HG03469 (cell line): ENCODE measurements around the gene CLSTN2.

Experiments used
- ATAC-seq: cut with Tn5 transposase; IDR thresholded peaks from one replicate; pipeline ENCODE4 v1.9.1; 2021; ENCODE audit warnings: mild to moderate bottlenecking, moderate library complexity, moderate number of reproducible peaks; ENCODE audit not compliant: unreplicated experiment

Gene CLSTN2

DNA sequence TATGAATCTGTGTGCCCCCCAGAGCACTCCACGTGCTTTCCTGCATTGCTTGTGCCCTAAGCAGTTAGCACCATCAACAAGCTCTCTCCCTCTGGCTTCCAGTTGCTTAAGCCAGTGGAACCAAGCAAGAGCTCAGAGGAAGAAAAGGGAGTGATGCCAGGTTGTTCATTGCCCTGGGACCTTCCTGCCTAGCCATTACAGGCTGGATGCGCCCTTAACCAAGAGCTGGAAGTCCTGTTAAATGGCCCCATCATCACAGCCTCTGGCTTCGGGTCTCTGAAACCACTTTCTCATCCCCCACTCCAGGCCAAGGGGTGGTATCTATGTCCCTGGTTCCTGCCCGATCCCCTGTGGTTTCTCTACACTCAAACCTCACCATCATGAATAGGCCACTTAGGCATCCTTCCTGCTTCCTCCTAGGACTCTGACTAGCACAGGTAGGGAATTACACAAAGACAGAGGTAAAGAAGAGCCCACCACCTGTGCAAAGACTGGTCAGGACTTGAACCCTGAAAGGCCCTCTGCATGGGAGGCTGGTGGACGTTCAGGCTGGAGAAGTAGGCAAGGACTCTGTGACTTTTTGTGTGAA lies 433.3 kb downstream of the CLSTN2 start:
- no peak for ATAC-seq

DNA sequence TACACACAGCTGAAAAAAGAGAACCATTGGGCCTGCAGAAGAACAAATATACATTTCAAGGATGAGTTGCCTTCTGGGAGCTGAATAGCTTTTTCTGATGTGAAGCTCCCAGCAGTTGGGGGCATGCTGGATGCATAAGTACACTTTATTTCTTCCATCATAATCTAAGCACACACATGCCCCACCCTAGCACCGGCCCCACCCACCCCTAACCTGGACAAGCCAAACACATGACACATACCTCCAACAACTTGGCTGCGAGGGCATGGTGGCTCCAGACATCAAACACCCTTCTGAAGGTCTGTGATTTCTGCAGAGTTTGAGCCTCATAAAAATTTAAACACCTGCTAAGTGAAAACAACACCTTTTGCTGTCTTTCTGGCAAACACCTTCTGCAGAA lies 435.7 kb downstream of the CLSTN2 start:
- no peak for ATAC-seq

DNA sequence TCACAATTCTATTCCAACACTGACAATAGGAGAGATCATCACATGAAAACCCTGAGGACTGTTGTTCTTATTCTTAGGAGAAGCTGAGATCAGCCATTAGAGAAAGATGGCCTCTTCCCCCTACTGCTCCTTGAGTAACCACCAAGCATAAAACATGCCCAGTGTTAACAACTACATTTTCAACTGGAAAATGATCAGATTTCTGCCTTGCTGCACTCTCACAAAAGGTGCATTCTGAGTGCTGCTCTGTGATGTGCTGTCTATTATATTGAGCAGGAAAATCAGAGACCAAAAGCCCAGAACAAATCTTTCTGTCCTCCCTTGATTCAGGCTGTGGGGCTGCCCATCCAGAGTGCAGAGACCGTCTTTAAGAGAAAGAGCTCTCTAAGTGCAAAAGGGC lies 438.2 kb downstream of the CLSTN2 start:
- ATAC-seq: no peak

DNA sequence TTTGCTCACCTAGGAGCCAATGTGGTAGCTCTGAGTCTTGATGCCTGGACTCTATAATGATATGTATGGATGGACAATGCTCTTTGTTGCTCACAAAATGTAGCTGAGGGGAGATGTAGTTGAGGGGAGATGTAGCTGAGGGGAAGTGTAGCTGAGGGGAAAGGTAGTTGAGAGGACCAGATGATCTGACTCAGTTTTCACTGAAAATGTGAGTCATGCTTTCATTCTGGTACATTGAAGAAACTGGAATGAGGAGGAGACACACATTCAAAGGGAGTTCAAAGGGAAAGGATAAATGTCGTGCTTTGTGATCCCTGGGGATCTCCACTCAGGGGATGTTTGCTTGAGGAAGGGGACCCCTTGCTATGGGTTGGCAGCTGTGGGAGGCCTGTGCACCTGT lies 440.0 kb downstream of the CLSTN2 start:
- no peak for ATAC-seq

DNA sequence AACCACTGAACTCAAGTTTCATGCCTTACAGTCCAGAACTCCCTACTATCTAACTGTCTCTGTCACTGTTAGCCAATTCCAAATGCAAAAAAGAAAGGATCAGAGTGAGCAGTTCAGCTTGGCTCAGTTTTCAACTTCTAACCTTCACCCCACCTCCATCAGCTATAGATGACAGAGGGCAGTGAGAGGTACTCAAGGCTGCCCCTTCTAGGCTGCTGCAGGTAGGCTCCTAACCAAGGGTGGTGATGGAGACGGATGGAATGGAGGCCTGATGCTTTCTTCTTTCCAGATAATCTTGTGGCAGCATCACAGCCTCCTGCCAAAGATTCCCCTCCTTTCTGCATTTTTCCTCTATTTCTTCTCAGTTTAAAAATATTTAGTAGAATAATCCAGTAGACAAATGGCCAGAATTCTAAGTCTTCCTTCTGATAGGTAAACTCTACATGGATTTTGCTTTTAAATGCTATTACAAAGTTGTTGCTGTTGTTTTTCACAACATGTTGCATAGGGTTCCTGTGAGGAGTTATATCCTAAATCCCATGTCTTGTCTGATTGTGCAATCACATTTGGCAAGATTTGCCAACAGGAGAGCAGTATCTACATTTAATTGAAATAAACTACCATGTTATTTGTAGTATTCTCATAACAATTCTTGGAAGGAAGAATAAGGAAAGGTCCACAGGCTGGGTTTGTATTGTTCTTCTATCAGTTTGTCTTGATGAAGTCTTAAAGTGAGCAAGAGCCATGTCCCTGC lies 441.3 kb downstream of the CLSTN2 start:
- no peak for ATAC-seq

DNA sequence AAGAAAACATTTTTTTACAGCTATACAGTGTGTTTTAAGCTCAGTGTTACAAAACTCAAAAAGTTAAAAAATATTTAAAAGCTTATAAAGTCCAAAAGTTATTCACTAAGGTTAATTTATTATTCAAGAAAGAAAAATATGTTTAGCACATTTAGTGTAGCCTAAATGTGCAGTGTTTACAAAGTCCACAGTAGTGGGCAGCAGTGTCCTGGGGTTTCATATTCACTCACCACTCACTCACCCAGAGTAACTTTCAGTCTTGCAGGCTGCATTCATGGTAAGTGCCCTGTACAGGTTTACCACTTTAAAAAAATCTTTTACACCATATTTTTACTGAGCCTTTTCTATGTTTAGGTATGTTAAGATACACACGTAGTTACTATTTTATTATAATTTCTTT lies 442.7 kb downstream of the CLSTN2 start:
- no peak for ATAC-seq

DNA sequence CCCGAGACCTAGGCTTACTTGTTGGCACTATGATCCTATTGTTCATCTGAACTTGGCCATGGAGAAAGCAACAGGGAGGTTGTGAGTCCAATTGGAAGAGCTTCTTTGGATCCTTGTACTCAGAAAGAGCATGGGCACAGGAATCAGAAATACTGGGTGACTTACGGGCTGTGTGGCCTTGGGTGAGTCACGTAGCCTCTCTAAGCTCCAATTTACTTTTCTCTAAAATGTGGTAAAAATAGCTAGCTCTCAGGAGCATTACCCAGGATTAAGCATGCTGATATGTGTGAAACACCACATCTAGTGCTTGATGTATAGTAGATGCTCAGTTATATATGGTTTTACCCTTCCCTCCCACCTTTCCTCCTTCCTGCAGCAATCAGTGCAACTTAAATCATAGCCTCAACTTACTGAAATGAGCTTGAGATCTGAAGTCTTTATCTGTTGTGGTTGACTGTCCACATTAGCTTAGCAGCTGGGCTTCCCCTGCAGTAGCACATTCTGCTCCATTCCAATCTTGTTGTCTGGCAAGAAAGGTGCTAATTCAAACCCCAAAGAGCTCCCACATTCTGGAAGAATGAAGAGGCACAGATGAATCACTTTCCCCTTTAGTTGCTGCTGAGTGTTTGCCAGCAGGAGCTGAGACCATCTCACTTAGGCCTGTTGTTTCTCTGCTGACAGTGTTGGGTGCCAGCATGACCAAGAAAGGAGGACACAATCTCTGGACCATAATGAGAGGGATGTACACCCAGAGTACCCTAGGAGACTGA lies 443.8 kb downstream of the CLSTN2 start:
- ATAC-seq: no peak

DNA sequence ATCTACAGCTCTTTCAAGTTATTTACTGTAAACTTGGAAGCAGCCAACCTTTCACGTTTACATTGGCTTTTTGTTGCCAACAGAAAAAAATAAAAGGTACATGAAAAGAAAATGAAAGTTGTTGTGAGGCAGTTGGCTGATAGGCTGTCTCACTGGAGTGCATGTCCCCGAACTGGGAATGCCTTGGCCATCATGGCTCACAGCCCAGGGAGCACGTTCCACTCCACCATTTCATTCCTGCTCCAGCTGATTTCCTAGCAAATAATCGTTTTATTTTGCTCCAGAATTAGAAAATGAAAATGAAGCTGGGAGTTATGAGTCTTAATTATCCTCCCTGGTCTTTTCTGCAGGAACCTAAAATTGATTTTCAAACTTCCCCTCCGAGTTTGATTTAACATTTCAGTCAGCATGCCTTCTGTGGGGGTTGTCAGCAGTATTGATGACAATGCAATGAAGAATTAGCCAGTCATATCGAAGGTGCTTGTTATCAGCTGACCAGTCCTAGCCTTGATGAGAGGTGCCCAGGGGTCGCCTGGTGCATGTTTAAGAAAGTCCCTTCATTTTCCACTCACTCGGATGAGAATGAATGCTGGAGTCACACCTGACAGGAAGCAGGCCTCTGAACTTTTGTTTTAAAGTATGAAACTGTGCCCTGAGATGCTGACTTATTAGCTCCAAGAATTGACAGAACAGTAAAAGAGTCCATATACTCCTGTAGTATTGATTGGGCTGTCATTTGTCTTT lies 449.2 kb downstream of the CLSTN2 start:
- no peak for ATAC-seq

DNA sequence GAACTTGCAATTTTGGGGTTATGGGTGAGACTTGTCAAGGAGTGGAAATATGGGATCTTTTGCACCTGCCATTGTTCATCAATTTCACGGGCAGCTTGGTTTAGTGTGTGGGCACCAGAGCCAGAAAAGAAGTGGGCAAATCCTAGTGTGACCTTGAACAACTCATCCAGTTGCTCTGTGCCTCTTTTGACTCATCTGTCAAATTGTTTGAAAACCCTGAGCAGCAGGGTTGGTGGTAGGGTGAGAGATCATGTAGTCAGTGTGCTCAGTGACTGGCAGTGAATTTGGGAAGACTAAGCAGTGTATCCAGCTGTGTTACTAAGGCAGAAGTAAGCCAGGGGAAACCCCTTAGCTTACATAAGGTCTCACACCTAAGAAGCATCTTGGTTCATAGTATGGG lies 449.9 kb downstream of the CLSTN2 start:
- ATAC-seq: no peak

DNA sequence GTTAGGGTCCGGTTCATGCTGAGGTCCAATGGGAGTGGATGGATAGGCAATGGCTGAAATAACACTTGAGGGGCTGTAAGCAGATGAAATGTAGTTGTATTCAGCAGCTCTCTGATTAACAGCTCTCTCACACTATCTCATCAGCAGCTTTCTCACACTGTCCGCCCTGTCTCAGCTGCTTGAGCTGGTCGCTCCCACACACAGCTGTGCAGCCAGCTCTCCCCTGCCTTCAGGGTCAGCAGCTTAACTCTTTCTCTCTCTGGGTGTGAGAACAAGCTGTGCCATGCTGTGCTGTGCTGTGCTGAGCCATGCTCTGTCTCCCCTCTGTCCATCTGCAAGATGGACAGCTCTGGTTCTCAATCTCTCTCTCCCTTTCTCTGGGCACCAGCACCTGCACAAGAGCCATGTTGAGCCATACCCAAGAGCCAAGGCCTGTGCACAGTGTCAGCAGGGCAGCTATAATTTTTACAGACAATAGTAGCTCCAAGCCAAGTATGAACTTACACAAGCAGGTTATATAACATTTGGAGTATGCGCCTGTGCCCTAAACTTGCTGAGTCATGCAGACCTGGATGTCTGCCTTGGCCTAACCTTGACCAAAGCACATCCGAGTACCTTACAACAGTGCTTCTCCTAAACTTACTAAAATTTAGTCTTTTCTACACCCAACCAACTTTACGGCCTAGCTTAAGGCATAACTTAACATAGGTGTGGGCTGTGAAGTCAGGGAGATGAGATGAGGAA lies 451.5 kb downstream of the CLSTN2 start:
- ATAC-seq: no peak

DNA sequence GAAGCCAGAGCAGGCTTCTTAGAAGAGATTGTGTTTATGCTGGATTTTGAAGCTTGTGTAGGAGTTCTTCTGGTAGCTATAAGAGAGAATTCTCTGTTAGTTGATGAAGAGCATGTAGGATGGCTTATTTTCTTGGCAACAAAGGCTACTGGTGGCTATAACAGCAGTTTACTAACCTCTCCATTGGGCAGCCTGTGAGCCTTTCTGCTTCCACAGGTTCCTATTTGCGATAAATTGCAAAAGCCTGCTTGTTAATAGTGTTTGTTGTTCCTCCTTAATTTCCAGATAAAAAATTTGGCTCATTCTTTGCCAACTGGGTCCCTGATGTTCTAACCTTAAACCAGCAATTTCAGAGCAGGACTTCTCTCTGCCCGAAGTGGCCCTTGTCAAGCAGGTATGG lies 452.3 kb downstream of the CLSTN2 start:
- ATAC-seq: no peak

DNA sequence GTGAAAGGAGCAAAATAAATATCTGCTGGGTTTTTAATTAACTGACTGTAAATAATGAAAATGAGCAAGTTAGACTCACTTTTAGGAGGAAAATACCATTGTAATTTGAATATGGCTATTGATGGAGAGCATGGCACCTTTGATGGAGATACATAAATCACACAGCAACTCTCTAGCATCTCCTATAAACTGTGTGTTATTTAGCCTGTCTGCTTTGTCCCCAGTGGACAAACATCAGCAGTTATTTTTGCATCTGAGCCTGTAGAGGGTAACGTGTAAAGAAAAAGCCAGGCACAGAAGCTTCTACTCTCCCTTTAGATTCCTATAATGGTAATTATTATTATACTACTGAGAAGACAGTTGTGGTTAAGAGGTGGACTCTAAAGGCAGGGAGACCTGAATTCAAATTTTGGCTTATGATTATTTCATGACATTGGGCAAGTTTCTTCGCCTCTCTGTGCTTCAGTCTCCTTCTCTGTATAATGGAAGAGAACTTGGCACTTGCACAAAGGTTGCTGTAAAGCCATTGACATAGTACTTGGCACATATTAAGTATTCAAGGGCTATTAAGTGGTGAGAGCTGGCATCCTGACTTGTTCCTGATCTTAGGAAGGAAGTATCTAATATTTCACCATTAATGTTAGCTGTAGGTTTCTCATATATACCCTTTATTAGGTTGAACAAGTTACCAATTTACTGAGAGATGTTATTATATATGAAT lies 453.4 kb downstream of the CLSTN2 start:
- no peak for ATAC-seq

DNA sequence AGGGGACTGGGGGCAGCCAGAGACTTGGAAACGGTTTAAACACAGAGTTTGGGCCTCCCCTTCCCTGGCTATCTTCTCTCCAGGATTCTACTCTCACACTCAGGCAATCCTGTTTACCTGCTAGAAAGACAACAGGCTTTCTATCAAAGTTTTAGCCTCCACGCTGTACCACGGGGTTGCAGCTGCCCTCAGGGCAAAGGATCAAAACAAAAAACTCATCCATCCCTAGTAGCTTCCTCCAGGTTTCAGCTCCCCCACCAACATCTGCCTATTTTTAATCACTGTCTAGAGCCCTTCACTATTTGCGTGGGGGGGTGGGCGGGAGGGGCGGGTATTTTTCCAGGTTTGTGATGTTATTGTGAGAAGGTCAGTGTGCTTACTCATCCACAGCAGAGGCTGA lies 456.1 kb downstream of the CLSTN2 start:
- no peak for ATAC-seq

DNA sequence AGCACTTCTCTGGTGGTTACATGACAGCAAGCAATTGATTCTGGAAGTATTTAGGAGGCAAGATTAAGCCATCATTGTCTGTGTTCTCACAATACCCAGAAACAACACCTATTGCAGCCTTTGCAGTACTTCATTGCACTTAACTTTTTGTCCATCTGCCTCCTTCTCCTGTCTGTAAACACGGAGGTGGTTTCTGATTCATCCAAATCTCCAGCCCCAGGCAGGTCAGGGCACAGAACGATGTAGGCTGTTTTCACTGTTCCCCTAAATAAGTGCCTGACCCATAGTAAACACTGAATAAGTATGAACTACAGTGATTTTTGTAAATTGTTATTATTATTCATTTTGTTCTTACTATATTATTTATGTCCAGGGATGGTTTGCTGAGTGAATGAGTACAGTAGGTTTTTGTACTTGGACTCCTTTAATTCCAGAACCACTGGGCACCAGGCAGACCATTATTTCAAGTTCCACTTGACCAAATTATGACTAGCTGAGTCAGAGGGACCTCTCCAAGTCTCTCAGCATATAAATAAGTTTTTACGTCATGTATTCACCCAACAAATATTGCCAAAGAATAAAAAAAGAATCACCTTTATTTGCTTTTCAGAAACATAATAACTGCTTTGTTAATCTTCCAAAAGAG lies 459.6 kb downstream of the CLSTN2 start:
- ATAC-seq: no peak

DNA sequence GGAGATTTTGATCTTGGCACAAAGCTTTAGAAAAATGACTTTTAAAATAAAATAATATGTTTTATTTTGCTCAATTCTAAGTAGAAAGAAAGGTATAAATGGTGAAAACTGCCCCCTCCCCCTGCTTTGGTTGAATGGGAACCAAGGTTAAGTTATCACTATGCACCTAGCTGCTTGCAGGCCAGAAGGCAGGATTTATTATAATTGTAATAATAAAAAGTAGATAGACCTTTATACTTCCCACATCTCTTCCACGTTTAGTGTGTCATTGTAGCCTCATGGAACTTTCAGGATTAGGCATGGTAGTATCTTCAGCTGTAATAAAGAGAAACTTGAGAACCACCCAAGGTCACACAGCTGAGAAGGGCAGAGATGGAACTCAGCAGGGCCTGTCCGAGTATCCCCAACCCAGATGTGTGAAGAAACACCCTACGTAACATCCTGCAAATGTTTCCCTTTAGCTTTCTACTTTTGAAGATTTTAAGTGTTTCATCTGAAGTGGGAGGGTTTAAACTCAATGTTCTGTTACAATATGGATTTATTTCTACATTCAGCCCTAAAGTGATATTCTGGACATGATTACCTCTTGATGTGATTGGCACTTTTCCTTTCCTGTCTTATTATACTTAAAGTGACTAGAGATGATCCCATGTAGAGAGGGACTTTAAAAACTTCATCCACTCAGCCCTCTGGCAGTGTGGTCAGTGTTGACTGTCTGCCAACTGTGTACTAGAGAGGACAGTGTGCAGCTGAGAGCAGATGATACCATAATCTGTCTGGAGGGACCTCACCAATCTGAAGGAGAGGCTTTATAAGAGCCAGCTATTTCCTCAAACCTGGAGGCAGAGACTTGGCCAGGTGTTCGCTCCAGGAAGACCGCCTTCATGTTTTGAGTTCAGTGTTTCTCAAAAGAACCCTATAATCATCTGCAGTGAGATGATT lies 460.4 kb downstream of the CLSTN2 start:
- ATAC-seq: no peak

DNA sequence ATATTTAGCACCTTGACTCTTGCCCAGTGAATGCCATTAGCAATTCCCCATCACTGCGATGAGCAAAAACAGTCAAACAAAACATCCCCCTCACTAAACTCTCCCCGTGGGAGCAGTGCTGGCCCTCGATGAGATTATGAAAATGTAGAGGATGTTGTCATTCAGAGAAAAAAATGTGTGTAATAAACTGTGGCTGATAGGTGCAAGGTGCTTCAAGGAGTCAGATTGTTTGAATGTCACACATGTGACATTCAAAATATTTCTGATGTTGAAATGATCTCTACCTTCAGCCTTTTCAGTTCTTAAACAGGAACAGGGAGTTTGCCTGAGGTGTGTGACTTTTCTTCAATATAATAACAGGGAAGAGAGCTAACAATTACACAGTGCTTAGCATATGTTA lies 461.1 kb downstream of the CLSTN2 start:
- no peak for ATAC-seq

DNA sequence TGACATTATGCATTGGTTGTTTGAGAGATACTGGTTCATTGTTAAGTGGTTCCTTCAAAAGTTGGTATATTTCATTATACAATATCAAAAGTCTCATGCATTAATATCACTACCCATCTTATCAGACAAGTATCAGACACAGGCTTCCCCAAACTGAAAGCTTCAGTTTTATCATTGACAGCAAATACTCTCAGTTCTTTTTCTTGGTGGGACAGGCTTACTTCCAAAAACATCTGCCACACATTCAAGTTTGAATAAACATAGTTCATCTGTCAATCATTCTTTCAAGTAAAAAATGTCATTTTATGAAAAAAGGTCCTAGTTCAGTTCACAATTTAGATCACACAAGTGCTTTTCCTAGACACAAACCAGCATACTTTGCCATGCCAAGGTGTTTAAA lies 462.9 kb downstream of the CLSTN2 start:
- ATAC-seq: no peak

DNA sequence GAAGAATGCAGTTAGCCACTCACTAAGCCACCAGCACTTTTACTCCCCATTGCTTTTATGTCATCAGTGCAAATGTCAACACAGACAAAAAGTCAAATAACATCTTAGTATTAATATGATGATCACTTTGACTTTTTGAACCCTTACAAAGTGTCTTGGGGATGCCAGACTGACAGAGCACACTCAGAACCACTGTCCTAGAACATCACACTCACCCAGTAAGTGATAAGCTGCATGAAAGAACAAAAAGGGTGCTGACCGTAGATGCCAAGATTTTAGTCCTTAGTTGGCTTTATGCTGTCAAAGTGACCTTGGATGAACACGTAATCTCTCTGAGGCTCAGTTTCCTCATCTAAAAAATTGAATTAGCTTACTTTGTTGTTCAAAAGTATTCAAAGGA lies 463.4 kb downstream of the CLSTN2 start:
- ATAC-seq: no peak
